ENCODE data around the gene ACSM4.
"Not testable (repeated sequence)": the region's sequence is repeated elsewhere in the genome, so short reads cannot be mapped to it uniquely, and the experiment has no call there.

ACSM4 gene

DNA sequence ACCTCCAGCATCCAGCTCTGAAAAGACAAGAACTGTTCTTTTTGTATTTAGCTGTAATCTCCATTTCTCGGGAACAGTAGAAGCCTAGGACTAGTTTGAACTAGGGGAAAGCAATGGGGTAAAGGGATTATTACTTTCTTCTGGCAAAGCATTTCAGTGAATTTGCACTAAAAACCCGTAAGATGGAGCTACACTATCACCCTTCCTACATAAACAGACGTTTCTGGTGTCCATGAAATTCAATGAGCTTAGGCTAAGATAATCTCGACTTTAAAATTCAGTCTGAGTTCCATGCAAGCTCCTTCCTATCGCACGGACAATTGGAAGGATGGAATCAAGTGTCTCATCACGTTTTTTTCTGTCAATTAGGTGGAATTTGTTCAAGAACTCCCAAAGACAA is 24.0 kb downstream of the ACSM4 start:
- no peak for DNase-seq (ENCODE audit: low read depth in 2 of 3, low spot score in 2 of 3)

DNA sequence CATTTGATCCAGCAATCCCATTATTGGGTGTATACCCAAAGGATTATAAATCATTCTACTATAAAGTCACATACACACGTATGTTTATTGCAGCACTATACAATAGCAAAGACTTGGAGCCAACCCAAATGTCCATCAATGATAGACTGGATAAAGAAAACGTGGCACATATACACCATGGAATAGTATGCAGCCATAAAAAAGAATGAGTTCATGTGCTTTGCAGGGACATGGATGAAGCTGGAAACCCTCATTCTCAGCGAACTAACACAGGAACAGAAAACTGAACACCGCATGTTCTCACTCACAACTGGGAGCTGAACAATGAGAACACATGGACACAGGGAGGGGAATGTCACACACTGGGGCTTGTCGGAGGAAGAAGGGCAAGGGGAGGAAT is 33.9 kb downstream of the ACSM4 start:
- not testable (repeated sequence) for DNase-seq (ENCODE audit: low read depth in 2 of 3, low spot score in 2 of 3)

DNA sequence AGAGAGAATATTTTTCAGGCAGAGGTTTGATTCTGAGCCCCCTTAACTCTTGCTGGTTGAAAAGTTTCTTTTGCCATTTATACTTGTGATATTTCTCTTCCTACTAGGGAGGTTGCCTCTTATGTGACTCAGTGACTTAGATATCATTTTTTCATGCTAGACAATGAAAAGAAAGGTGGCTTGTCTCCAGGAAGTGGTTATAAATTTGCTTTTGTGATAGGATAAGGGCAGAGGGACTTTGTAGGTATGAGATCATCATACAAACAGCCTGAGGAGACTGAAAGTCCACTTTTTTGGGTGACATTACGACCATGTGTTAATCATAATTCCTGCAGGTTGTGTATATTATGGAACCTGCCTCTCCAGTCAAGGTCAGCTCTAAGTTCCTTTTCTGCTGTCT is 35.8 kb downstream of the ACSM4 start:
- no peak for DNase-seq (ENCODE audit: low read depth in 2 of 3, low spot score in 2 of 3)

DNA sequence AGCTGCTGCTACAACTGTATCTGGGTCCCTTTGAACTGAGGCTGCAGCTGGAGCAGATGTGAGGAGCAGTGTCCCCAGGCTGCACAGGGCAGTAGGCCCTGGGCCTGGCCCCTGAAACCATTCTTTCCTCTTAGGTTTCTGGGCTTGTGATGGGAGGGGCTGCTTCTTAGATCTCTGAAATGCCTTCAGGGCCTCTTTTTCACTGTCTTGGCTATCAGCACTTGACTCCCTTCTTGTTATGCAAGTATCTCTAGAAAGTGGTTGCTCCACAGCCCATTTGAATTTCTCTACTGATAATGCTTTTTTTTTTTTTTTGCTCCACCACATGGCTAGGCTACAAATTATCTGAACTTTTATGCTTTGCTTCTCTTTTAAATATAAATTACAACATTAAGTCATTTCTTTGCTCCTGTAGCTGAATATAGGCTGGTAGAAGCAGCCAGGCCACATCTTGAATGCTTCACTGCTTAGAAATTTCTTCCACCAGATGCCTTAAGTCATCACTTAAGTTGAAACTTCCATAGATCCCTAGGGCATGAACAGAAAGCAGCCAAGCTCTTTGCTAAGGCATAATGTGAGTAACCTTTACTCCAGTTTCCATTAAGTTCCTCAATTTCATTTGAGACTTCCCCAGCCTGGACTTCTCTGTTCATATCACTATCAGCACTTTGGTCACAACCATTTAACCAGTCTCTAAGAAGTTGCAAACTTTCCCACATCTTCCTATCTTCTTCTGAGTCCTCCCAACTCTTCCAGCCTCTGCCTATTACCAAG is 41.1 kb downstream of the ACSM4 start:
- DNase-seq (ENCODE audit: low read depth in 2 of 3, low spot score in 2 of 3) = no peak

DNA sequence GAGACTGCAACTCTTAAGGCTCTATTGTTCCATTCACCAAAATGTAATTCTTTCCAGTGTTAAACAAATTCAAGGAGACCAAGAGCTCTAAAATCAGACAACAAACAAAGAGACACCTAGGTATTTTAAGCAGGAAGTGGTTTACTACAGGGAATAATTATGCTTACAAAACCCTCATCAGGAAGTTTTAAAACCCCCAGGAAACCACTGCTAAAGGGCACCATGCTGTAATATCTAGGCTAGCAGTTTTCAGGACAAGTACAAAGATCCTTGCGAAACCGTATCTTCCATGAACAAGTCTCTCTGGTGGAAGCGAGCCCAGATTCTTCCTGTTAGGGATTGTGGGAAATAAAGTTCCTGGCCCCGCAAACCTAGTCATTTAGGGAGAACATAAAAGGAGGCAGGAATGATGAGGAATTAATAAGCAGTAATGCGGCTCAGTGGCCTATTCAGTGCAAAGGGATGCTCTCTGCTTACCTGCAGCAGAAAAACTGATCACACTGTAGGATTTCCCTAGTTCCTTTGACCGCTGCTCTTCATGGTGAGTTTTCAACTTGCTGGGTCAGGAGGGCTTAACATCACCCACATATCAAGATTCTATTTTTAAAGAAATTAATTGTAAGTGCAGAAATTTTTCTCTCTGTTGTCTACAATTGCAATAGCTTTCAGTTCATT is 42.8 kb downstream of the ACSM4 start:
- no peak for DNase-seq (ENCODE audit: low read depth in 2 of 3, low spot score in 2 of 3)

DNA sequence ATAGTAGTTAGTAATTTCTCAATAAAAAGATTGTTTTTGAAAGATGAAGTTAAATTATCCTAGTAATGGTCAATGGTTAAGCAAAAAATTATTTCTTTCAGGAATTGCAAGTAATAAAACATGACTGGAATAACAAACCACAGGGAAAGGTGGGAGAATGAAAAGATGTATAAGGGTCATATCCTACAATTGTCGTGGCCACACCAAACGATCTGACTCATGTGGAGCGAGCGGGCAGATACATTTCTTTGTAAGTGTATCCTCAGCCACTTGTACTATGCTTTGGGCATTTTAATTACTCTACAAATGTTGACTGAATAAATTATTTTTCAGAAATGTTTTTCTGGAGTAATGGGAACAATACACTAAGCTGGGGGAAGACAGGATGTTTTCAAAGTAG is 45.5 kb downstream of the ACSM4 start:
- no peak for DNase-seq (ENCODE audit: low read depth in 2 of 3, low spot score in 2 of 3)

DNA sequence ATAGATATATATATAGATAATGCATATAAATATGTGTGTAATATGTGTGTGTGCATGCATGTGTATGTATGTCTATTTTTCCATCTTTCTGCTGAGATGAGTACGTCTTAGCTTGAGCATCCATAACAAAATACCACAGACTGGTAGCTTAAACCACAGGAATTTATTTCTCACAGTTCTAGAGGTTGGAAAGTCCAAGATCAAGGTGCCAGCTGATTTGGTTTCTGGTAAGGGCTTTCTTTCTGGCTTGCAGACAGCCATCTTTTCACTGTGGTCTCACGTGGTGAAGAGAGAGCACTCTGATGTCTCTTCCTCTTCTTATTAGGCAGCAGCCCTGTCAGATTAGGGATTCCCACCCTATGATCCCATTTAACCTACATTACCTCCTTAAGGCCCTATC is 47.3 kb downstream of the ACSM4 start:
- DNase-seq (ENCODE audit: low read depth in 2 of 3, low spot score in 2 of 3) = no peak

DNA sequence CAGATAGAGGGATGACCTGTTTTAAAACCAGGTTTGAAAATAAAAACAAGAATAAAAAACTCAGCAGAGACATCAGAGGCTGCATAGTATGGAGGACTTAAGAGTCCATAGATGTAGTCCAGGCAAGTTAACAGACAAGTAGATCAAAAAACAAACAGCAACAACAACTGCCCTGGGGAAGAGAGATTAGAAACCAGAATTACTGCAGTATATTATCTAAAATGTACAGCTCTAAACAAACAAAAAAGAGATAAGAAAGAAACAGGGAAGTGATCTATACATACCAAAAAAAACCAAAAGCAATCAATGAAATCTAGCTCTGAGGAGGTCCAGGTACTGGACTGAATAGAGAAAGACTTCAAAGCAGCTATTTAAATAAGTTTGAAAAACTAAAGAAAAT is 48.8 kb downstream of the ACSM4 start:
- DNase-seq (ENCODE audit: low read depth in 2 of 3, low spot score in 2 of 3) = no peak

DNA sequence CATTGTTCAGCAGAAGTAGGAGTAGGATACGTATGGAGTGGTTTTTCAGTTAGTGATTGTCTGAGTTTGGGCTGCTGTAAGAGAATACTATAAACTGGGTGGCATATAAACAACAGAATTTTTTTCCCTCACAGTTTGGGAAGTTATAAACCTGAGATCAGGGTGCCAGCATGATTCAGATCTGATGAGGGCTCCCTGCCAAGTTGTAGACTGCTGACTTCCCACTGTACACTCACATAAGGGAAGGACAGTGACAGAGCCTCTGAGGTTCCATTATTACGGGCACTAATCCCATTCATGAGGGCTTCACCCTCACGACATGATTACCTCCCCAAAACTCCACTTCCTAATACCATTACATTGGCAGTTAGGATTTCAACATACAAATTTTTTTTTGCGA is 50.7 kb downstream of the ACSM4 start:
- DNase-seq (ENCODE audit: low read depth in 2 of 3, low spot score in 2 of 3) = no peak

DNA sequence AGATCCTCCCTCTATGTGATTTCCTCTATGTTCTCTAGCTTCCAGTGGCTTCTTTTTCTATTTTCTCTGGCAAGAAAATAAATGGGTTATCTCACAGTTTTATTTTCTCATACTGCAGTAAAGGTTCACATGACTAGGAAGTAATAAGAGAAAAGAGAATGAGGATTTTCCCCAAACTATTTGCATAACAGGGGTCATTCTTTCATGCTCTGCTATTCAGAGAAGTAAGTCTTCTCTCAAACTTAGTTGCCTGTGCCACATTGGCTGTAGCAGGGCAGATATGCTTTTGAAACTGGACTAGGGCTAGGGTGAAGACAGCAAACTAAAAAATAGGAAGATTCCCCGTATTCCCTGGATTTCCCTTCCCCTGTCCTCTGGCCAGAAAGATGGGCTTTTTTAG is 57.4 kb downstream of the ACSM4 start:
- DNase-seq (ENCODE audit: low read depth in 2 of 3, low spot score in 2 of 3) = no peak

DNA sequence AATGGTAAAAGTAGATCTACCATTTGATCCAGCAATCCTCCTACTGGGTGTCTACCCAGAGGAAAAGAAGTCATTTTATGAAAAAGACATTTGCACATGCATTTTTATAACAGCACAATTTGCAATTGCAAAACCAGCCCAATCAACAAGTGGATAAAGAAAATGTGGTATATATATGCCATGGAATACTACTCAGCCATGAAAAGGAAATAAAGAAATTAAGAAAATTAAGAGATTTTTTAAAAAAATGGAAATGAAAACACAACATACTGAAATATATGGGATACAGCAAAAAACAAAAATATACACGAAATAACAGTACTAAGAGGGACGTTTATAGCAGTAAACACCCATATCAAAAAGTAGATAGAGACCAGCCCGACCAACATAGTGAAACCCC is 58.9 kb downstream of the ACSM4 start:
- DNase-seq (ENCODE audit: low read depth in 2 of 3, low spot score in 2 of 3) = no peak

DNA sequence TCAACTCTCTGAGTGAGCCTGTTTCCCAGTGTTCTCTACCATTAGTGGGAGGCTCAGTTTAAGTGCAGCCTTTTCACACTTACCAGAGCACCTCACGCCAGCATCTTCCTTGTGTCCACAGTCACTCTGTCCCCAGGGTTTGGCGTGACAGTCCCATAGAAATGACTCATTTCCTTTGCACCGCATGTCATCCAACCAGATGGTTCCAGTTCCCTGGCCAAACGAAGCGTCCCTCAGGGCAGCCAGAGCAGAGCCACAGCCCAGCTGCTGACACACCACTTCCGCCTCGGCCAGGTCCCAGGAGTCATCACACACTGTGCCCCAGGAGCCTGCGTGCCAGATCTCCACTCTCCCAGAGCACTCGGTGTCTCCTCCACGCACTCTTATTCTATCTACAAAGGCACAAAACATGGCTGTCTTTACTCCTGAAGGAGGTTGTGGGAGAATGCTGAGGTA is 65.4 kb downstream of the ACSM4 start:
- DNase-seq (ENCODE audit: low read depth in 2 of 3, low spot score in 2 of 3) = no peak

DNA sequence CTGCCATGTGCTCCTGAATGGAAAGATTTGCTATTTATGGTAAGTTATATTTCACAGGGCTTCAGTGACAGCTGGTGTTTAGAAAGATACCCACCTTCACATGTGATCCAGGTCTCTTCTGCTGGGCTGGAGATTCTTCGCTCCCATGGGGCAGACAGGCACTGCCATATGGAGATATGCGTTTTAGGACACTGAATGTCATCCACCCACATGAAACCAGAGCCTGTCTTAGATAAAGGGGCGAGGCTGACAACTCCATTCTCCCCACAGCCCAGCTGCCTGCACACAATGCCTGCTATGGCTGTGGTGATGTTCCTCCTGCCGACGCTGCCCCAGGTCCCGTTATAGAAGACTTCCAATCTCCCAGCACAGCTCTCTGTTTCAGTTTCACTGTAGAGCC is 69.4 kb downstream of the ACSM4 start:
- no peak for DNase-seq (ENCODE audit: low read depth in 2 of 3, low spot score in 2 of 3)

DNA sequence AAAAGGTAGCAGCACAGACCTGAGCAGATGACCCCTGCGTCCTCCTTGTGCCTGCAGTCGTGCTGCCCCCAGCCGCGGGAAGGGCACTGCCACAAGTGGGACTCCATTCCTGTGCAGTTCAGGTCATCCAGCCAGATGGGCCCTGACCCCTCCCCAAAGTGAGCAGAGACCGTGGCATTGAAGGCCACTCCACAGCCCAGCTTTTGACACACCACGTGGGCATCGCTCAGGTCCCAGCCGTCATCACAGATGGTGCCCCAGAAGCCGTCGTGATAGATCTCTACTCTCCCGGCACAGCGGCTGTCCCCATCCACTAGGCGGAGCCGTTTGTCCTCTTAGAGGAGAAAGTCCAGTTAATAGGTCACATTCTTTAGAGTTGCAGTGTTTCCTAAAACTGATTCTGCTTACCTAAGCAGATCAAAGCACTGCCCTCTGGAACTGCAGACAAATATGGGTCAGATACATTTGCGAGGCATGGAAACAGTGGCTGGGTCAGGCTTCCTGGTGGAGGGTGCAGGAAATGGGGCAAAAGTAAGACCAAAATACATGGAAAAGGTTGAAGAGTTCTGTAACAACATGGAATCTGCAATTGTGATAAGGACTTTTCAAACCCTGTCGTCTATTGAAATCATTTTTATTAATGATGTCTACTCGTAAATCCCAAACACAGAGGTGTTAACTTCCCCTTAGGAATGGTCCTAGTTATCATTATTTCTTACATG is 70.7 kb downstream of the ACSM4 start:
- no peak for DNase-seq (ENCODE audit: low read depth in 2 of 3, low spot score in 2 of 3)

DNA sequence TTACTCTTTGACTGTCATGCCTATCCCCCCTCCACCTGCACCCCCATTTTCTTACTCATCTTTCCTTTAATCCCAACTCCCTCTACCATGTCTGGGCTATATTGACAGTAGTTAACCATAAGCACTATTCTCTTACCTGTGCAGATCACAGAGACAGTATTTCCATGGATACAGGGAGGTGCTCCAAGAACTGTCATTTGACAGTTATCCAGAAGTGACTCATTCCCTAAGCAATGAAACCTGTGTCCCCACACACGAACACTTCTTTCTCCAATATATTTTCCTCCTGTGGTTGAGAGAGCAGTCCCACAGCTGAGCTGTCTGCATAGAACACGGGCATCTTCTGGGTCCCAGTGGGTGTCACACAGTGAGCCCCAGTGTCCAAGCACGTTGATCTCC is 71.3 kb downstream of the ACSM4 start:
- no peak for DNase-seq (ENCODE audit: low read depth in 2 of 3, low spot score in 2 of 3)

DNA sequence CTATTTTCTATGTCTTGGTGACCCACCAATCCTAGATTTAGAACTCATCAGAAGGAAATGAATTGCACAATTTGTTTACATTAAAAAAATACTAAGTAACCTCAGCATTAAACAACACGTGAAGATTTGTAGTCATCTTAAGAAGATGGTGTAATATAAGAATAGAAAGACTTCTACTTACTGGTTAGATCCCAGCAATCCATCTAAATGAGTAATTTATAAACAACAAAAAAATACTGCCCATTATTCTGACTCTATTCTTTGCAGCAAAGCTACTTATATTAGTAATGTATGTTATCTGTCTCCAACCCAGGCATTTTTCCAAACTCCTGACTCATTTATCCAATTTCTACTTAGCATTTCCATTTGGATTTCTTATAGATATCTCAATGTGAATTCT is 72.3 kb downstream of the ACSM4 start:
- no peak for DNase-seq (ENCODE audit: low read depth in 2 of 3, low spot score in 2 of 3)
